ENCODE results near the gene PRAMEF7. TPM values are rescaled to one million over a fixed set of nuclear protein-coding genes. Genes with fewer than 3 reads are reported as not detected.

Gene PRAMEF7
- not detected in 2 replicates for total RNA-seq

DNA sequence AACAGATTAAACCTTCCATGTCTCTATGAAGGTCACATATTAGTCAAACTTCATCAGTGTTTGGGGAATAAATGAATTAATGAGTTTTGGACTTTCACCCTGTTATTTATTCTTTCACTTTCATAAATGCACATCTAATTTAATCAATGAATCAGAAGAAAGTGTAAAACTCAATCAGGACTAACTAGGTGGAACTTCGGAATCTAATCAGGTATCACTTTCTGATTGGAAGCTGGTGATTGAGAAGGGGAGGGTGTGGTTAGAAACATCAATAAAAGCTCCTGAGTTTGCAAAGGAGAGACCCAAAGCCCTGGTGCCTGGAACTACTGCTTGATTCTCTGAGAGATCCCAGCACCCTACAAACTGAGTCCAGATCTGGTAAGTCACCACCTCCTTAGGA is at the start of gene PRAMEF7:
Gene PRAMEF7 (plus strand): TSS at position 301 of the 400 bp plus-strand sequence. CDS start 1,083 bp downstream, outside the sequence.

GRCh38 chr1:12886101-12886500 is 30.3 kb upstream of the PRAMEF7 start, which contains the start of gene PRAMEF4:
Gene PRAMEF4, minus strand, starts transcription at chr1:12886201. Its CDS starts 2,807 bp downstream, at chr1:12883394.

DNA sequence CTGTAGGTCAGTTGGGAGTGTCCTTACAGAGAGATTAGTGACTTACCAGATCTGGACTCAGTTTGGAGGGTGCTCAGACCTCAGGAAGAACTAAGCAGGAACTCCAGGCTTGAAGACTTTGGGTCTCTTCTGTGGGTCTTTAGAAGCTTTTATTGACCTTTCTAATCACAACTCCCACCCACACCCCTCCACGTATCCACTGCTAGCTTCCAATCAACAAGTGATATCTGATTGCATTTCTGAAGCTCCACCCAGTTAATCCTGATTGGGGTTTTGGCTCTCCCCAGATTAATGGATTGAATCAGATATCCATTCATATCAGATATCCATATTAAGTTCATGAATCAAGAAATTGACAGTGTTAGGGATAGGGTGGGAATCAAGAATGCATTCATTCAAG is 18.2 kb upstream of the PRAMEF7 start, which contains the start of gene PRAMEF10:
Gene PRAMEF10 (minus strand): TSS at position 101 of the 400 bp plus-strand sequence. CDS start 2,423 bp downstream, outside the sequence.

DNA sequence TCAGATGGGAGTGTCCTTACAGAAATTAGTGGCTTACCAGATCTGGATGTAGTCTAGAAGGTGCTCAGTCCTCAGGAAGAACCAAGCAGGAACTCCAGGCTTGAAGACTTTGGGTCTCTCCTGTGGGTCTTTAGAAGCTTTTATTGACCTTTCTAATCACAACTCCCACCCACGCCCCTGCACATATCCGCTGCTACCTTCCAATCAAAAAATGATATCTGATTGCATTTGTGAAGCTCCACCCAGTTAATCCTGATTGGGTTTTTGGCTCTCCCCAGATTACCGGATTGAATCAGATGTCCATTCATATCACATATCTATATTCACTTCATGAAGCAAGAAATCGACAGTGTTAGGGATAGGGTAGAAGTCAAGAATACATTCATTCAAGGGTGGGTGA is 31.1 kb downstream of the PRAMEF7 start, which contains the start of gene PRAMEF6:
Gene PRAMEF6 (minus strand): TSS at position 101 of the 400 bp plus-strand sequence. CDS start 5,062 bp downstream, outside the sequence.

Other genes starting within 250 kb of the PRAMEF7 start
- gene AADACL3, start 200.5 kb upstream of the PRAMEF7 start, total RNA-seq: not detected in 2 replicates
- gene CFAP107, start 170.4 kb upstream of the PRAMEF7 start, total RNA-seq: not detected in 2 replicates
- gene PRAMEF12, start 142.9 kb upstream of the PRAMEF7 start, total RNA-seq: not detected in 2 replicates
- gene PRAMEF1, start 125.2 kb upstream of the PRAMEF7 start, total RNA-seq: not detected in 2 replicates
- gene PRAMEF11, start 85.2 kb upstream of the PRAMEF7 start, total RNA-seq: not detected in 2 replicates
- gene HNRNPCL1, start 67.9 kb upstream of the PRAMEF7 start, total RNA-seq: not detected in 2 replicates
- gene PRAMEF2, start 59.5 kb upstream of the PRAMEF7 start, total RNA-seq: not detected in 2 replicates
- gene PRAMEF4, start 30.4 kb upstream of the PRAMEF7 start, total RNA-seq: not detected in 2 replicates
- not detected in 2 replicates for gene PRAMEF10, start 18.3 kb upstream of the PRAMEF7 start, total RNA-seq
- gene PRAMEF6, start 31.0 kb downstream of the PRAMEF7 start, total RNA-seq: not detected in 2 replicates
- gene PRAMEF27, start 140.0 kb downstream of the PRAMEF7 start, total RNA-seq: not detected in 2 replicates
- not detected in 2 replicates for gene HNRNPCL3, start 144.2 kb downstream of the PRAMEF7 start, total RNA-seq
- gene PRAMEF25, start 154.2 kb downstream of the PRAMEF7 start, total RNA-seq: not detected in 2 replicates
- gene HNRNPCL2, start 200.2 kb downstream of the PRAMEF7 start, total RNA-seq: not detected in 2 replicates
- not detected in 2 replicates for gene PRAMEF26, start 239.4 kb downstream of the PRAMEF7 start, total RNA-seq
- gene HNRNPCL4, start 249.0 kb downstream of the PRAMEF7 start, total RNA-seq: not detected in 2 replicates